ENCODE data around the gene SLC25A5. TPM values are rescaled to one million over a fixed set of nuclear protein-coding genes. Genes with fewer than 3 reads are reported as not detected.

SLC25A5 gene
- polyA plus RNA-seq, 1 of the 3 experiments (the other 2 are of a cell fraction), result 387 TPM

- no peak for TF ChIP-seq CTCF (IDR thresholded peaks at IDR 0.05)
- no peak for TF ChIP-seq FOXJ3 (CRISPR knock-in tag; IDR thresholded peaks at IDR 0.05)
- no peak for TF ChIP-seq FOXM1 (IDR thresholded peaks at IDR 0.05; ENCODE audit: low read depth)
- no peak for TF ChIP-seq NRF1 (IDR thresholded peaks at IDR 0.05; ENCODE audit: low read depth, low read length)
Measured at GRCh38 chrX:119427024-119427794, 41.0 kb upstream of the SLC25A5 start (continued).

- no peaks in the 10 kb centered on the region for H3F3A ChIP-seq (replicated peaks; ENCODE audit: insufficient read depth)
- no peaks in the 10 kb centered on the region for H3K36me3 ChIP-seq (replicated peaks in 1 of 2; ENCODE audit: control insufficient read depth in 1 of 2, insufficient read depth in 2 of 2, low read length in 1 of 2)
- no peaks in the 10 kb centered on the region for H3K9me3 ChIP-seq
- WGBS (ENCODE audit: low lambda C conversion rate), result 48% methylated on average over 4 of the region's 4 CpGs
- no peak for DNase-seq
- no peak for TF ChIP-seq IRF3 (IDR thresholded peaks at IDR 0.05; ENCODE audit: low read depth, low read length)
- TF ChIP-seq POLR2AphosphoS5 (IDR thresholded peaks at IDR 0.05; ENCODE audit: low read depth, low read length), result no peak
- no peak for TF ChIP-seq CTCF (IDR thresholded peaks at IDR 0.05)
- TF ChIP-seq CHD2 (IDR thresholded peaks at IDR 0.05; ENCODE audit: low read length, partially characterized antibody), result no peak
- no peak for TF ChIP-seq NFIC (IDR thresholded peaks at IDR 0.05; ENCODE audit: borderline replicate concordance)
- TF ChIP-seq RXRA (IDR thresholded peaks at IDR 0.05; ENCODE audit: borderline replicate concordance, low read depth), result no peak
- TF ChIP-seq TCF12 (IDR thresholded peaks at IDR 0.05), result no peak
- no peak for TF ChIP-seq SIN3A (IDR thresholded peaks at IDR 0.05; ENCODE audit: borderline replicate concordance, low read depth, low read length)
- TF ChIP-seq RFX5 (IDR thresholded peaks at IDR 0.05; ENCODE audit: low read length), result no peak
- no peak for TF ChIP-seq FOSL2 (IDR thresholded peaks at IDR 0.05; ENCODE audit: borderline replicate concordance, low read depth)
- TF ChIP-seq EP300 (IDR thresholded peaks at IDR 0.05; ENCODE audit: borderline replicate concordance in 1 of 2, low read depth in 1 of 2, low read length in 1 of 2), result no peak
- TF ChIP-seq FOXM1 (IDR thresholded peaks at IDR 0.05; ENCODE audit: low read depth), result no peak
- no peak for TF ChIP-seq GABPA (IDR thresholded peaks at IDR 0.05; ENCODE audit: low read depth)
- no peak for TF ChIP-seq TAF1 (IDR thresholded peaks at IDR 0.05; ENCODE audit: borderline replicate concordance, low read depth, low read length)
- TF ChIP-seq NRF1 (IDR thresholded peaks at IDR 0.05; ENCODE audit: low read depth, low read length), result no peak
- TF ChIP-seq YY1 (IDR thresholded peaks at IDR 0.05; ENCODE audit: low read depth), result no peak
- no peak for TF ChIP-seq MXI1 (IDR thresholded peaks at IDR 0.05; ENCODE audit: low read depth, low read length)
- TF ChIP-seq JUND (IDR thresholded peaks at IDR 0.05), result no peak
- no peak for TF ChIP-seq FOXJ3 (CRISPR knock-in tag; IDR thresholded peaks at IDR 0.05)
- no peak overlapping the region for H3K4me3 ChIP-seq (ENCODE audit: low read depth in 2 of 2, low read length in 1 of 2)
- ChIA-PET CTCF (no interaction called here), POLR2A (no interaction called here)
- H3K27me3 ChIP-seq (ENCODE audit: insufficient read depth), result no peaks in the 10 kb centered on the region; the same call in 1 of the 2 replicates
- H3K9me2 ChIP-seq, result no peaks in the 10 kb centered on the region
- no peak overlapping the region for H3K9ac ChIP-seq
- H3K4me2 ChIP-seq, result no peak overlapping the region
- H3K27ac ChIP-seq (ENCODE audit: low read depth in 2 of 2, low read length in 1 of 2), result no peak overlapping the region
- no peak overlapping the region for H2AFZ ChIP-seq (ENCODE audit: low read depth)
- no peaks in the 10 kb centered on the region for H4K20me1 ChIP-seq (ENCODE audit: insufficient read depth)
- no peaks in the 10 kb centered on the region for H3K4me1 ChIP-seq (ENCODE audit: control insufficient read depth in 1 of 2, insufficient read depth in 2 of 2, low read depth in 1 of 2, low read length in 1 of 2)
- no peaks in the 10 kb centered on the region for H3K79me2 ChIP-seq (ENCODE audit: insufficient read depth)
Measured at GRCh38 chrX:119427795-119428185, 40.5 kb upstream of the SLC25A5 start.

Data from SK-N-SH (cell line).